PFSK-1 (cell line): ENCODE results near the gene SAMSN1.

Source experiments
- FOXP2 ChIP-seq: optimal IDR thresholded peaks from 2 replicates; pipeline ENCODE3; 2011; ENCODE audit warnings: borderline replicate concordance, control low read depth, inconsistent platforms; ENCODE audit not compliant: insufficient read depth; ENCODE audit errors: extremely low read length, extremely low read depth
- POLR2AphosphoS5 ChIP-seq: IDR thresholded peaks from 2 replicates; pipeline ENCODE4 v1.6.1; 2012; ENCODE audit warnings: low read depth, mild to moderate bottlenecking, control low read depth, low read length, moderate library complexity
- SIN3A ChIP-seq: IDR thresholded peaks from 2 replicates; pipeline ENCODE4 v1.6.1; 2012; ENCODE audit warnings: mild to moderate bottlenecking, low read length, moderate library complexity, borderline replicate concordance; ENCODE audit not compliant: insufficient read depth
- TAF1 ChIP-seq: IDR thresholded peaks from 2 replicates; pipeline ENCODE4 v1.6.1; 2012; ENCODE audit warnings: low read length, control low read depth, borderline replicate concordance; ENCODE audit not compliant: insufficient read depth
- TF ChIP-seq, protein P1 (sequence below), 2 experiments: IDR thresholded peaks; 2 replicates each; pipeline versions ENCODE4 v1.6.1 to v1.8.0; 2011 to 2012; ENCODE audit warnings: low read depth in 2 of 2, low read length in 2 of 2, control low read depth in 1 of 2, inconsistent platforms in 1 of 2, mild to moderate bottlenecking in 1 of 2, moderate library complexity in 1 of 2; ENCODE audit not compliant: insufficient read depth in 1 of 2

SAMSN1 gene

DNA sequence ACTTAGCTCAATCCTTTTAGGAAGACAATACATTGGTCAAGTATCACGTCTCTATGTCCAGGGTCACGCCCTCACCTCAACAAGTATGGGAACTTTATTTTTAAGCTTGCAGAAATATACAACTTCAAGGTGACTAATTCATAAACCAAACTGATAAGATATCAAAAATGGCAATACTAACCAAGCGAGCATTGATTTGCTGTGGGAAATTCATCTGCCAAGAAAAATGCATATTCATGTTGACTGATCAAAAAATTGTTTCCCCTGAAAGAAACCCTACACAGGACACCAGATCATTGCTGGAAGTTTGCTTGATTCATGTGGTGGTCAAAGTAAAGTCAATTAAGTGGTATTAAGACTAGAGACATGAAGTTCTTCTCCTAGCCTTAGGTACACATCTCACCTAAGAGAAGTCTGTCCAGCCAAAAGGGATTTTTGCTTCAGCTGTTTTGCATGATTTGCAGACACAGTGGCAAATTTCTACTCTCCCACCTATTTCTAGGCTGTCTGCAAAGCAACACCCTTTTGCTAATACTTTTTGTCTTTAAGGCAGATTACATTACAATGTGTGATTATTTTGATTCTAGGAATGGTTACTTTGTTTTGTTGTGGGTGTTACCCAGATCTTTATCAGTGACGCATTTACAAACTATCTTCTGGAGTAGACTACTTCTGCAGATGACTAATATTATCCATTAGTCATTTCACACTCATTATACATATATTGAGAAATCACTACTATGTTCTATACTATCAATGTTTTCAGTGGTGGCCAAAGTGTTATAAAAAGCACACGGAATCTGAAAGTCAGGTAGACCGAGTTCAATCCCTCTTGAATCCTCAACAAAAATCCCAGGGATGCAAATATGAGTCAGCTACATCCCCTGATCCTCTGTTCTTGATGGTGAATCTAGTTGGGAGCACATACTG lies 12.4 kb downstream of the SAMSN1 start:
- TF ChIP-seq TAF1 (no peak), POLR2AphosphoS5 (no peak), FOXP2 (no peak), SIN3A (no peak)
- TF ChIP-seq, protein P1, sequence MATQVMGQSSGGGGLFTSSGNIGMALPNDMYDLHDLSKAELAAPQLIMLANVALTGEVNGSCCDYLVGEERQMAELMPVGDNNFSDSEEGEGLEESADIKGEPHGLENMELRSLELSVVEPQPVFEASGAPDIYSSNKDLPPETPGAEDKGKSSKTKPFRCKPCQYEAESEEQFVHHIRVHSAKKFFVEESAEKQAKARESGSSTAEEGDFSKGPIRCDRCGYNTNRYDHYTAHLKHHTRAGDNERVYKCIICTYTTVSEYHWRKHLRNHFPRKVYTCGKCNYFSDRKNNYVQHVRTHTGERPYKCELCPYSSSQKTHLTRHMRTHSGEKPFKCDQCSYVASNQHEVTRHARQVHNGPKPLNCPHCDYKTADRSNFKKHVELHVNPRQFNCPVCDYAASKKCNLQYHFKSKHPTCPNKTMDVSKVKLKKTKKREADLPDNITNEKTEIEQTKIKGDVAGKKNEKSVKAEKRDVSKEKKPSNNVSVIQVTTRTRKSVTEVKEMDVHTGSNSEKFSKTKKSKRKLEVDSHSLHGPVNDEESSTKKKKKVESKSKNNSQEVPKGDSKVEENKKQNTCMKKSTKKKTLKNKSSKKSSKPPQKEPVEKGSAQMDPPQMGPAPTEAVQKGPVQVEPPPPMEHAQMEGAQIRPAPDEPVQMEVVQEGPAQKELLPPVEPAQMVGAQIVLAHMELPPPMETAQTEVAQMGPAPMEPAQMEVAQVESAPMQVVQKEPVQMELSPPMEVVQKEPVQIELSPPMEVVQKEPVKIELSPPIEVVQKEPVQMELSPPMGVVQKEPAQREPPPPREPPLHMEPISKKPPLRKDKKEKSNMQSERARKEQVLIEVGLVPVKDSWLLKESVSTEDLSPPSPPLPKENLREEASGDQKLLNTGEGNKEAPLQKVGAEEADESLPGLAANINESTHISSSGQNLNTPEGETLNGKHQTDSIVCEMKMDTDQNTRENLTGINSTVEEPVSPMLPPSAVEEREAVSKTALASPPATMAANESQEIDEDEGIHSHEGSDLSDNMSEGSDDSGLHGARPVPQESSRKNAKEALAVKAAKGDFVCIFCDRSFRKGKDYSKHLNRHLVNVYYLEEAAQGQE (IDR thresholded peaks at IDR 0.05; ENCODE audit: insufficient read depth in 1 of 2, low read depth in 2 of 2, low read length in 2 of 2), result no peak

DNA sequence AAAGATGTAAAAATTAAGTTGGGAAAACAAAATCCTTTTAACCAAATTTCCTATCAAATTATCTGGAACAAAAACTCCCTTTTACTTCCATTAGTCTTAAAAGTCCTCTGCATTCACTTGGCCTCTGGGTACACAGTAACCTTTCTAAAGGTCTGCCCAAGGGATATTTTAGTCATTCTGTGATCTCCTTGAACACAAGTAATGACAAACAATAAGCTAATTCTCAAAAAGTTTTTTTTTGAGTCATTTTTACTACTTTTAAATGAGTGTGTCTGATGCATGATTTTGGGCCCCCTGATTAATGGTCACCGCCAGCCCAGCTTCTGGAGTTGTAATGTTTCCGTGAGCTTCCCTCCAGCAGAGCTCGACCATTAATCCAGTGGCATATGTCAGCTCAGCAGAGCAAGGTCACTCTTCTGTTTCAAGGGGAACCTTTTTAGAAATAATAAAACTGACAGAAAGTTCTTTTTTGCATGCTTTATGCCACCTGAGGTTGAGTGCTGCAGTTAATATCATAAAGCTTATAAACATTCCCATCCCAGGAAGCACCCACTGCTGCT lies 14.3 kb downstream of the SAMSN1 start:
- TF ChIP-seq TAF1, result no peak
- TF ChIP-seq FOXP2, result no peak
- TF ChIP-seq, protein P1 (IDR thresholded peaks at IDR 0.05; ENCODE audit: insufficient read depth in 1 of 2, low read depth in 2 of 2, low read length in 2 of 2), result no peak
- no peak for TF ChIP-seq SIN3A
- no peak for TF ChIP-seq POLR2AphosphoS5

DNA sequence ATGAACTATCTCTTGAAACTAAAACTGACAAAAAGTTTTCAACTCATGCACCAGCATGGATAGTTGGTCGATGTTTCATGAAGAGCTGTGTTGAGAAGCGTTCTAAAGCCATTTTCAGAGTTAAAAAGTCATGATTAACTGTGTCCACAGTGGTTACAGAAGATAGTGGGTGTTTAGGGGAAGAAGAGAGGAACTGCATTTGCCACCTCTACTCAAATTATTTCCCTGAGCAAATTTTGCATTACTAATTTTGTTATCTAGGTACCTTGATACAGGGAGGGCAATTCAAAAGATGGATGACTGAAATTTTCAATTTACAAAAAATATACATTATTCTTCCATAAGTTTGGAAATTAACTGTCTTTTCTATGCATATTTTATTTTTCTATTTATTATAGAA lies 15.5 kb downstream of the SAMSN1 start:
- TF ChIP-seq, protein P1 (IDR thresholded peaks at IDR 0.05; ENCODE audit: insufficient read depth in 1 of 2, low read depth in 2 of 2, low read length in 2 of 2), result no peak
- TF ChIP-seq TAF1 (no peak), POLR2AphosphoS5 (no peak), FOXP2 (no peak), SIN3A (no peak)

DNA sequence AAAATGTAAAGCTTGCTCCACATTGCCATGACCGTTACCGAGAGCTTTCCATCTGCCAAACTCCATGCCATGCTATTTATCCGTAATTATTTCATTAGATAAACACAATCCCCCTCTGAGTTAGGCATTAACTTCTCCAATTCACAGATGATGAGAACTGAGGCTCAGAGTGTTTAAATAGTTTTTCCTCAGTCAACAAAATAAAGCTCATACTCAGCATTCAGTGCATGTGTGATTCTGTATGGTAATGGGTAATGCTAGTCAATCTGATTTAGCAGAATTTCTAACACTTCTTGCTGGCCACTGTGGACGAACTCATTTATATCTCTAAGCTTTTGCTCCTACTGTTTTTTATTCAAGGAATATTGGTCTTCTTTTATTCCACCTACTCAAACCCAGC lies 17.3 kb downstream of the SAMSN1 start:
- TF ChIP-seq FOXP2 (no peak), POLR2AphosphoS5 (no peak), SIN3A (no peak), TAF1 (no peak)
- TF ChIP-seq, protein P1 (IDR thresholded peaks at IDR 0.05; ENCODE audit: insufficient read depth in 1 of 2, low read depth in 2 of 2, low read length in 2 of 2), result no peak
